Measurements from ENCODE around the gene ALK. TPM values are rescaled to one million over a fixed set of nuclear protein-coding genes. Genes with fewer than 3 reads are reported as not detected.

ALK gene
- total RNA-seq, 1 donor from 2014 or later, result 9.6 TPM

DNA sequence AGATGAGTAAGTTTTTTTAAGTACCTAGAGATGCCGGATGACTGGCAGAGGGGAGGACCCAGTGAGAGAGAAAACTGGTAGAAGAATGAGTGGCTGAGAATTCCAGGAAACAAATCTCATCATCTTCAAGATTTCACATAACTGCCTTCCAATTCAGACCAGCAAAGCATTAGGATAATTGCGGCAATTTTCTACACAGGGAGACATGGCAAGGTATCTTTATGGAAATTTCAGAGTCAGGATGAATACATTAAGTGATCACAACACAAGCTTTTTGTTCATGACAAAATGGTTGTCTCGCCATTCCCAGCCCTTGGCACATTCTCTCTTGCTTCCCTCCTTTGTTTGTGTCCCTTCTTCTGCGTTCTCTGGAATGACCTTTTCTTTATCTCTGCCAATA is 82.1 kb downstream of the ALK start:
- Mint-ChIP-seq H3K9me3 (ENCODE audit: unreplicated experiment) (peaks cover 4% of the 10 kb centered on the region), H3K4me1 (ENCODE audit: low read depth, unreplicated experiment) (peaks cover 5% of the 10 kb centered on the region), H3K36me3 (ENCODE audit: unreplicated experiment) (peaks cover 13% of the 10 kb centered on the region), H3K27ac (ENCODE audit: unreplicated experiment) (no peak overlapping the region), H3K4me3 (ENCODE audit: unreplicated experiment) (no peak overlapping the region), H3K27me3 (ENCODE audit: unreplicated experiment) (no peaks in the 10 kb centered on the region)
- DNase-seq, result no peak
- TF ChIP-seq, protein P1, sequence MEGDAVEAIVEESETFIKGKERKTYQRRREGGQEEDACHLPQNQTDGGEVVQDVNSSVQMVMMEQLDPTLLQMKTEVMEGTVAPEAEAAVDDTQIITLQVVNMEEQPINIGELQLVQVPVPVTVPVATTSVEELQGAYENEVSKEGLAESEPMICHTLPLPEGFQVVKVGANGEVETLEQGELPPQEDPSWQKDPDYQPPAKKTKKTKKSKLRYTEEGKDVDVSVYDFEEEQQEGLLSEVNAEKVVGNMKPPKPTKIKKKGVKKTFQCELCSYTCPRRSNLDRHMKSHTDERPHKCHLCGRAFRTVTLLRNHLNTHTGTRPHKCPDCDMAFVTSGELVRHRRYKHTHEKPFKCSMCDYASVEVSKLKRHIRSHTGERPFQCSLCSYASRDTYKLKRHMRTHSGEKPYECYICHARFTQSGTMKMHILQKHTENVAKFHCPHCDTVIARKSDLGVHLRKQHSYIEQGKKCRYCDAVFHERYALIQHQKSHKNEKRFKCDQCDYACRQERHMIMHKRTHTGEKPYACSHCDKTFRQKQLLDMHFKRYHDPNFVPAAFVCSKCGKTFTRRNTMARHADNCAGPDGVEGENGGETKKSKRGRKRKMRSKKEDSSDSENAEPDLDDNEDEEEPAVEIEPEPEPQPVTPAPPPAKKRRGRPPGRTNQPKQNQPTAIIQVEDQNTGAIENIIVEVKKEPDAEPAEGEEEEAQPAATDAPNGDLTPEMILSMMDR (IDR thresholded peaks at IDR 0.05; ENCODE audit: partially characterized antibody, unreplicated experiment), result no peak

- Mint-ChIP-seq H3K9me3 (ENCODE audit: unreplicated experiment) (peaks cover 4% of the 10 kb centered on the region), H3K4me1 (ENCODE audit: low read depth, unreplicated experiment) (no peaks in the 10 kb centered on the region)
These were observed 83.5 kb downstream of the ALK start for GRCh38 chr2:29837925-29838324.

DNA sequence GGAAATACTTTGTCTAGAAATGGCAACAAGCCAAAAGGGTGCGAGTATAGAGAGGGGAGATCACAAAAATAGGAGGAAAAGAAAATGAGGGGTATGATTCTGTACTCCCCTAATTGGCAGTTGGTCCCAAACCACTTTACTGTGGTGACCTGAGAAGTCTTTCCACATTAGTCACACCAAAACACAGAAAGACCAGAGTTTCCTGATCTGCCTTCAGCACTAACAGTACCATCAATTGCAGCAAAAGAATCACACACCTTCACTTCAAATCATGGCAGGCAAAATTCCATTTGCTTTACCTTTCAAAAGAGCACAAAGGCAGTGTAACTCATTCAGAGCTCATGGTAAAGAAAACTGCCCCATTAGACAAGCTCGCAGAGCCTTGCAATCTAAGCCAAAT is 86.8 kb downstream of the ALK start:
- Mint-ChIP-seq H3K9me3 (ENCODE audit: unreplicated experiment) (peaks cover 2% of the 10 kb centered on the region), H3K4me1 (ENCODE audit: low read depth, unreplicated experiment) (no peaks in the 10 kb centered on the region), H3K27me3 (ENCODE audit: unreplicated experiment) (no peaks in the 10 kb centered on the region), H3K27ac (ENCODE audit: unreplicated experiment) (no peak overlapping the region), H3K4me3 (ENCODE audit: unreplicated experiment) (no peak overlapping the region), H3K36me3 (ENCODE audit: unreplicated experiment) (peaks cover 17% of the 10 kb centered on the region)
- no peak for DNase-seq
- TF ChIP-seq, protein P1 (IDR thresholded peaks at IDR 0.05; ENCODE audit: partially characterized antibody, unreplicated experiment), result no peak

More at GRCh38 chr2:29837925-29838324, 83.5 kb downstream of the ALK start:
- Mint-ChIP-seq H3K4me3 (ENCODE audit: unreplicated experiment) (no peak overlapping the region), H3K27me3 (ENCODE audit: unreplicated experiment) (no peaks in the 10 kb centered on the region), H3K27ac (ENCODE audit: unreplicated experiment) (no peak overlapping the region), H3K36me3 (ENCODE audit: unreplicated experiment) (peaks cover 13% of the 10 kb centered on the region)
- no peak for DNase-seq
- TF ChIP-seq, protein P1 (IDR thresholded peaks at IDR 0.05; ENCODE audit: partially characterized antibody, unreplicated experiment), result no peak

GRCh38 chr2:29834036-29834540 is 87.3 kb downstream of the ALK start:
- no peaks in the 10 kb centered on the region for H3K27me3 Mint-ChIP-seq (ENCODE audit: unreplicated experiment)

GRCh38 chr2:29831560-29831959 is 89.8 kb downstream of the ALK start:
- Mint-ChIP-seq H3K36me3 (ENCODE audit: unreplicated experiment) (peaks cover 8% of the 10 kb centered on the region), H3K9me3 (ENCODE audit: unreplicated experiment) (no peaks in the 10 kb centered on the region), H3K4me3 (ENCODE audit: unreplicated experiment) (no peak overlapping the region), H3K4me1 (ENCODE audit: low read depth, unreplicated experiment) (no peaks in the 10 kb centered on the region), H3K27me3 (ENCODE audit: unreplicated experiment) (no peaks in the 10 kb centered on the region), H3K27ac (ENCODE audit: unreplicated experiment) (no peak overlapping the region)
- TF ChIP-seq, protein P1 (IDR thresholded peaks at IDR 0.05; ENCODE audit: partially characterized antibody, unreplicated experiment), result no peak
- no peak for DNase-seq

More at GRCh38 chr2:29834036-29834540, 87.3 kb downstream of the ALK start:
- H3K36me3 Mint-ChIP-seq (ENCODE audit: unreplicated experiment), result peaks cover 17% of the 10 kb centered on the region
- no peak for DNase-seq
- H3K4me1 Mint-ChIP-seq (ENCODE audit: low read depth, unreplicated experiment), result no peaks in the 10 kb centered on the region
- no peak overlapping the region for H3K27ac Mint-ChIP-seq (ENCODE audit: unreplicated experiment)
- TF ChIP-seq, protein P1 (IDR thresholded peaks at IDR 0.05; ENCODE audit: partially characterized antibody, unreplicated experiment), result no peak
- no peak overlapping the region for H3K4me3 Mint-ChIP-seq (ENCODE audit: unreplicated experiment)
- peaks cover 2% of the 10 kb centered on the region for H3K9me3 Mint-ChIP-seq (ENCODE audit: unreplicated experiment)

Measured in glutamatergic neuron (in vitro differentiated cells).